Stimulated activated CD4-positive, alpha-beta T cell treated with anti-CD3 and anti-CD28 coated beads, Interleukin-1b, Interleukin-23, amount 100 ng/mL, for 1 hour (primary cell): Measurements from ENCODE around the gene HGFAC.

Source experiments
- DNase-seq, 2 donors: peaks; one replicate each; pipeline ENCODE4 v3.0.0-alpha.2; 2020; ENCODE audit warnings: low read depth in 2 of 2

HGFAC gene

DNA sequence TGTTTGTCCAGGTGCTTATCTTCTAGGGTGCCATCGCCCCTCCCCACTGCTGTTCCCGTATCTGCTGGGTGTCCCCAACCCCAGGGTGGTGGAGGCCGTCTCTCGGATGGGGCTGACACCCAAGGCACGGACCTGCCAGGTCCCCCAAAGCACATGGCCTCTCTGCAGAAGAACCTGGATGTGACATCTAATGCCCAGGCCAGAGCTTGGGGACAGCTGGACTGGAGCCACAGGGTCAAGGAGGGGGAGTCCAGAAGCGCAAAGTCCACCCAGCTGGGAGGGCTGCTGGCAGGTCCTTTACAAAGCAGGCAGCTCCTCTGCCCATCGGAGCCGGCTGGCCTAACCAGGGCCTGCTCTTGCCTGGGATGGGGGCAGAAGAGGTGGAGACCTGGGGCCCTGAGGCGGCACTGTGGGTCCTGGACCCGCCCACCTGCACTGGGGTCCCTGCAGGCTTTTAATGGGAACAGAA, 20.6 kb downstream of the HGFAC start:
- no peak for DNase-seq

DNA sequence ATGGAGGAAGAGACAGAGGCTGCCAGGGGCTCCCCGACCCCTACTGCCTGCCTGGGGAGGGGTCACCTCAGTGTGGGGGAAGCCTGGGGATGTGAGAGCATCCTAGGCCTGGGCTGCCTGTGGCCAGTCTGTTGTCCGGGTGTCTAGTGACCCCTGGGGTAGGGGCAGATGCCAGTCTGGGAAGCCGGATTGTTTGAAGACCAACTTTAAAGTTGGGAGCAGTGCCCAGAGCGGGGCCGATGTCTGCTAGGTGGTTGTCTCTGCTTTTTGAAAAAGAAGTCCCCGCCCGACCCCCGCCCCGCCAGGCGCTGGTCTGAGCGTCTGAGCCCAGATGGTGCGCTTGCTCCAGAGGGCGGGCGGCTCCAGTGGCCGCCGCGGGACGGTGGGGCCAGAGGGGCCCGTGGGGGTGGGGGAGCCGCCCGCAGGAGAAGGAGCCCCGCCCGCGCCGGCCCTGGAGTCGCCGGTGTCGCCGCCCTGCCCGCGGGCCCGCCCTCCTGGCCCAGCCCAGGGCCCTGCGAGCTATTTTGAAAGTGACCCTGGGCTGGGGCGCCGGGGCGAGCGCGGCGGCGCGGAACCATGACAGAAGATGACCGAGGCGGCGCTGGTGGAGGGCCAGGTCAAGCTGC, 21.1 kb downstream of the HGFAC start, which contains the start of gene DOK7:
Gene DOK7, plus strand, starts transcription at position 517 of the 626 bp plus-strand sequence. Its CDS starts 70 bp downstream, at position 587.
- no peak for DNase-seq

- no peak for DNase-seq
Measured at GRCh38 chr4:3463556-3464348, 22.0 kb downstream of the HGFAC start.

GRCh38 chr4:3464349-3464905, 22.7 kb downstream of the HGFAC start:
- no peak for DNase-seq

GRCh38 chr4:3464911-3465697, 23.3 kb downstream of the HGFAC start:
- no peak for DNase-seq

- no peak for DNase-seq
Measured at GRCh38 chr4:3465698-3466671, 24.2 kb downstream of the HGFAC start.

DNA sequence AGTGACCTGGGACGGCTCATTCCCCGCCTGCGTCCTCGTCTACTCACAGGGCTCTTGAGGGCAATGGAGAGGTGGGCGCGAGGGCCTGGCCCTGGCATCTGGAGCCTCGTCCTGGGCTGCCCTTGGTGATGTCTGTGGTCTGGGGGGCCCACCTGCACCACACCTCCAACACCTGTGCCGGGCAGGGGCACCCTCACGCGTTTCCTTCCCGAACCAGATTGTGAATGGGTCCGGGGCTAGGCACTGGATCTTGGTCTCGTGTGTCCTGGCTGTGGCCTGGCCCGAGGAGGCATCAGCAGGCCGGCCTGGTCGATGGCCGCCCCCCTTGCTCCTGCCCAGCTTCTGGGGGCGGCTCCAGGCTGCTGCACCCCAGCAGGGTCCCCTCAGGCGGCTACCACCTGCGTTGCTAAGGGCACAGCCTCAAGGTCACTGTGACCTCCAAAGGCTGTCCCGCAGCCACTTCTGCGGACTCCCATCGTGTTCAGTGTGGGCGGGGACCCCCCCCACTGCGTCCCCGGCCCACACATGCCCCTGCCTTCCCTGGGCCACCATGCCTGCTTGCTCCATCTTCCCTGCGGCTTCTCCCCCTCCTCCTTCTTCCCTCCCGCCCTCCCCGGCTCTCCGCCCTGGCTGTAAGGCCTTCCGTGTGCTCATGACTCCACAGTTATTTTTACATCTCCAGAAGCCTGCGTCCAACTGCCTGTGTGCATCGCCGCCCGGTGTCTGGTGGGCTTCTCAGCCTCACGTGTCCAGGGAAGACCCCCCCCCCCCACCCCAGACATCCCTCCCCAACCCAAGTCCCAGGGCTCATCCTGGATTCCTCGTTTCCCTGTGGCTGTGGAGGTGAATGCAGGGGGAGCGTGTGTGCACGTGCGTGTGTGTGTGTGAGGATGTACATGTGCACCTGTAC, 25.2 kb downstream of the HGFAC start:
- DNase-seq: no peak

DNA sequence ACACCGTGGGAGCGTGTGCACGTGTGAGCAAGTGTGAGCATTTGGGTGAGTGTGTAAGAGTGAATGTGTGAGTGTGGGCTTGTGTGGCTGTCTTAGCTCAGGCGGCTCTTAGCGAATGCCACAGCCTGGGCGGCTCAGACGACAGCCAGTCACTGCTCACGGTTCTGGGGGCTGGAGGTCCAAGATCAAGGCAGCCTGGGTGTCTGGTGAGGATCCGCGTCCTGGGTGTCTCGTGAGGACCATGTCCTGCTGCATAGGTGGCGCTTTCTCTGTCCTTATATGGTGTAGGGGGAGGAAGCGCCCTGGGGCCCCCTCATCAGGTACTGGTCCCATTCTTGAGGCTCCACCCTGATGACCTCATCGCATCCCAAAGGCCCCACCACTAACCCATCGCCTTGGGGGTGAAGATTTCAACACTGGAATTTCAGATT, 25.8 kb downstream of the HGFAC start:
- no peak for DNase-seq

- no peak for DNase-seq
Measured at GRCh38 chr4:3468154-3468553, 26.4 kb downstream of the HGFAC start.

DNA sequence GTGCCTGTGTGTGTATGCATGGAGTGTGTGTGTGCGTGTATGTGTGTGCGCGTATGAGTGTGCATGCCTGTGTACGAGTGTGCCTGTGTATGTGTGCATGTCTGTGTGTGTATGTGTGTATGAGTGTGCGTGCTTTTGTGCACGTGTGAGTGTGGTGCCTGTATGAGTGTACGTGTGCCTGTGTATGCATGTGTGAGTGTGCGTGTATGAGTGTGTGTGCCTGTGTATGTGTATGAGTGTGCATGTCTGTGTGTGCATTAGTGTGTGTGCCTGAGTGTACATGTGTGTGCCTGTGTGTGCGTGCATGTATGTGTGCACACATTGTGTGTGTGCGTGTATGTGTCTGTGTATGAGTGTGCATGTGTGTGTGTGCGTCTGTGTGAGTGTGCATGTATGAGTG, 27.0 kb downstream of the HGFAC start:
- no peak for DNase-seq

DNA sequence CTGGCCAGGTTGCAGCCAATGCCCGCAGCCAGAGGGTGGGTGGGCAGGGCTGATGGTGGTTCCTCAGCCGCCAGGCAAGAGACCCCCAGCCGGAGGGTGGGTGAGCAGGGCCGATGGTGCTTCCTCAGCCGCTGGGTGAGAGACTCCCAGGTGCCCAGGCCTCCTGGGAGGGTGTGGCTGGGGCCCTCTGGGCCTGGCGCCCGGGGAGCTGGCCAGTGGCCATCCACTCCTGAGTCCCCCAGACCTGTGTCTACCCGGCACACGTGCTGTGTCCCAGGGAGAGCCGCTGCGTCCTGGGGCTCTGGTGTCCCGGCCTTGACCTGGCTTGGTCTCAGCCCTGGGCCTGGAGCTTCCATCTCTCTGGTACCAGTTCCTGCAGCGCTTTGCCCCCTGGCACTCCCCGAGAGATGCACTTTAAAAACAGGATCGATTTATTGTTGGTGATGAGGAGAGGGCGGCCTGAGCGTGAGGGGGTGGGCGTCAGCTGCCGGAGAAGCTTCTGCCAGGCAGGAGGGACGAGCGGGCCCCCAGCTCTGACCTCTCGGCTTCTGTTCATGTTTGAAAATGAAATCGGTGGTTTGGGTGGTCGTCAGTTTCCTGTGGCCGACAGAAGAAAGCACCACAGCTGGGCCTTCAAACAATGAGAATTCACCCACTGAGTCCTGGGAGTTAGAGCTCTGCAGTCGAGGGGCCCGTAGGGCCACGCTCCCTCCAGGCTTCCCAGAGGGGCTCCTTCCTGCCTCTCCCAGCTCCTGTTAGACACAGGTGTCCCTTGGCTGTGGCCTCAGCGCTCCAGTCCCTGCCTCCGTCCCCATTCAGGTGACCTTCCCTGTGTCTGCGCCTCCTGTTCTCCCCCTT, 27.8 kb downstream of the HGFAC start:
- no peak for DNase-seq

GRCh38 chr4:3470244-3471097, 28.7 kb downstream of the HGFAC start:
- DNase-seq: no peak

GRCh38 chr4:3471098-3471760, 29.5 kb downstream of the HGFAC start:
- DNase-seq: no peak

DNA sequence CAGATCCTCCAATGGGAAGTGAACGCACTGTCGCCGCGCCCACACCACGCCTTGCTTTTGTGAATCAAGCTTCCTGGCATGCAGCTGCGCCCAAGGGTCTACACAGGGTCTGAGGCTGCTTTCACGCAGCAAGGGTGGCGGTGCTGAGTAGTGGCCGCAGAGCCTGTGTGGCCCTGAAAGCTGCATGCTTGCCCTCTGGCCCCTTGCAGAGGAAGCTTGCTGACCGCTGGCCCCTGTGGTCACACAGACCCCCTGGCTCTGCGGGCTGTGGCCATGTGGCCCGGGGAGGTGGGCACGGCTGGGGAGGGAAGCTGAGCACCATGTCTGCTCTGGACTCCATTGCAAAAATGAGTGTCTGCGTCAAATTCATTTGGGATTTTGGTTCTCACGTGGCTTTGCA, 30.1 kb downstream of the HGFAC start:
- no peak for DNase-seq

GRCh38 chr4:3472411-3473141, 30.8 kb downstream of the HGFAC start:
- no peak for DNase-seq

GRCh38 chr4:3473181-3473950, 31.6 kb downstream of the HGFAC start:
- DNase-seq: no peak
